RWPE2 (cell line): ENCODE results near the gene HMMR.

ENCODE experiments used
- ATAC-seq: fragments of 200-7000 bp; cut with Tn5 transposase; 3 replicates; pipeline ENCODE4 v1.9.1; 2021; ENCODE audit warnings: low read depth
- DNase-seq: peaks from one replicate; pipeline ENCODE4 v3.0.0-alpha.2; 2020; ENCODE audit warnings: low spot score
- H3K27ac ChIP-seq: fragments of 450-650 bp; 2 replicates; pipeline ENCODE4 v1.5.1; 2017; ENCODE audit warnings: mild to moderate bottlenecking; ENCODE audit not compliant: poor library complexity, severe bottlenecking
- H3K27me3 ChIP-seq: fragments of 250-450 bp; sonication (Bioruptor Pico); 2 replicates; pipeline ENCODE4 v1.5.1; 2021; ENCODE audit warnings: mild to moderate bottlenecking, moderate library complexity; ENCODE audit not compliant: insufficient read depth, poor library complexity, severe bottlenecking
- H3K36me3 ChIP-seq: fragments of 250-450 bp; sonication (Bioruptor Pico); 2 replicates; pipeline ENCODE4 v1.5.1; 2020; ENCODE audit warnings: low read depth, mild to moderate bottlenecking, moderate library complexity
- H3K4me1 ChIP-seq: fragments of 250-450 bp; sonication (Bioruptor Pico); 2 replicates; pipeline ENCODE4 v1.5.1; 2021; ENCODE audit warnings: mild to moderate bottlenecking, moderate library complexity; ENCODE audit not compliant: insufficient read depth, poor library complexity, severe bottlenecking
- H3K4me3 ChIP-seq: fragments of 250-450 bp; sonication (Bioruptor Pico); 2 replicates; pipeline ENCODE4 v1.5.1; 2021; ENCODE audit warnings: mild to moderate bottlenecking, moderate library complexity; ENCODE audit not compliant: severe bottlenecking
- H3K9me3 ChIP-seq: fragments of 250-450 bp; sonication (Bioruptor Pico); 2 replicates; pipeline ENCODE4 v1.5.1; 2021; ENCODE audit warnings: mild to moderate bottlenecking, moderate library complexity; ENCODE audit not compliant: severe bottlenecking
- CTCF ChIP-seq: fragments of 450-650 bp; IDR thresholded peaks from one replicate; pipeline ENCODE4 v1.5.1; 2017; ENCODE audit warnings: mild to moderate bottlenecking, moderate library complexity; ENCODE audit not compliant: poor library complexity, severe bottlenecking

Gene HMMR

DNA sequence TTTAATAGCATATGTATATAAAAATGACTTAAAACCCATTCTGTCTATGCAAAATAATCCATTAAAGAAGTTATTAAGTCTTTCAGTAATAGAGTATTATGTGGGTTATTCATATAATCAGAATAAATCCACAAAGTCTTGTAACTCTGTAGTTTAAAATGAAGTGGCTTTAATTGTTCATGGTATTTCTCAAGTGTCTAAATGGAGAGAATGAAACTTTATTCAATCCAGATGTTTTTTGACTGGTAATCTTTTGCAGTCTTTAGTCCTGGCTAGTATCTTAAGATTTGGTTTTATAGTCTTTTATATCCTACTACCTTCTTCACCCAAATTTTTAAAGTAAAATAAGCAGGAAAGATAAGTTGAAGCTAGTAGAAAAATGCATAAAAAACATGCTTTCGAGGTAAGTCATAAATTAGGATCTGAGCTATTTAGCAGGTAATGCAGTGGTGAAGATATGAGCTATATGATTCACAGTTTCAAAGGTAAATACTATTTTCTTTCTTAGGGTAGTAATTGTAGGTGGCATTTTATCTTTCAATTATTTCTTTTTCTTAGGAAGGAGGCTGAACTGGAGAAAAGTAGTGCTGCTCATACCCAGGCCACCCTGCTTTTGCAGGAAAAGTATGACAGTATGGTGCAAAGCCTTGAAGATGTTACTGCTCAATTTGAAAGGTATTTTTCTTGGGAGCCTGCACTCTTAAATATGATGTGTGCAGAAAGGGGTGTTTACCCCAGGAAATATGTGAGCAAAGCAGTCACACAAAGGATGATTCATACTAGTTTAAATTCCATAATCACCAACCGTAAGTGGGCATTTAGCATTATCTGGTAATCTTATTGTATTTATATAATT lies 17.9 kb downstream of the HMMR start:
- Histone ChIP-seq H3K9me3 (peaks cover 4% of the 10 kb centered on the region), H3K36me3 (peaks cover 98% of the 10 kb centered on the region), H3K27me3 (no peaks in the 10 kb centered on the region), H3K4me1 (peaks cover 16% of the 10 kb centered on the region), H3K27ac (peak overlapping the region; percentile 34), H3K4me3 (no peak overlapping the region)
- no peak for TF ChIP-seq CTCF
- ATAC-seq: peak; percentile 91
- no peak for DNase-seq

GRCh38 chr5:163478982-163479271 lies 18.5 kb downstream of the HMMR start:
- DNase-seq (no peak), ATAC-seq (peak; percentile 19; the same call in 2 of the 3 replicates)
- TF ChIP-seq CTCF: no peak
- H3K9me3 ChIP-seq: peaks cover 4% of the 10 kb centered on the region
- H3K27ac ChIP-seq: peak overlapping the region; percentile 34
- H3K4me3 ChIP-seq: no peak overlapping the region
- peaks cover 98% of the 10 kb centered on the region for H3K36me3 ChIP-seq
- H3K4me1 ChIP-seq: peaks cover 16% of the 10 kb centered on the region
- H3K27me3 ChIP-seq: no peaks in the 10 kb centered on the region

GRCh38 chr5:163489055-163489744 lies 28.8 kb downstream of the HMMR start:
- Histone ChIP-seq H3K4me1 (no peaks in the 10 kb centered on the region), H3K4me3 (no peak overlapping the region), H3K27me3 (no peaks in the 10 kb centered on the region), H3K9me3 (no peaks in the 10 kb centered on the region), H3K27ac (no peak overlapping the region), H3K36me3 (peaks cover 84% of the 10 kb centered on the region)
- TF ChIP-seq CTCF: peak; percentile 41
- DNase-seq (no peak), ATAC-seq (peak; percentile 52; the same call in 1 of the 3 replicates)

DNA sequence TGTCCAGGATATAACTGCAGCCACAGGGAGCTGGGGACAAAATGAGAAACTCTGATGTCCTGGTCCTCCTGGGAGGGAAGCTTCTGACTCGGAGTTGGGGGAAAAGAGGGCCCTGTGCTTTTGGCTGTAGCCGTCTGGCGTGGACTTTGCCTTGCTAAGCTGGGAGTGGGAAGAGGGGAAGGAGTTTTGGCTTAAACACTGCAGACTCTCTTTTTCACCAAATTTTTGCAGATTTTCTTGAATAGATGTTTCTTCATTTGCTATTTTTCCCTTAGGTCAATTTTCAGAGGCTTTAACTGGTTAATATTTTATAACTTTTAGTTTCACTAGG lies 29.3 kb downstream of the HMMR start:
- peaks cover 79% of the 10 kb centered on the region for H3K36me3 ChIP-seq
- no peaks in the 10 kb centered on the region for H3K4me1 ChIP-seq
- H3K27ac ChIP-seq: no peak overlapping the region
- no peak for DNase-seq
- H3K9me3 ChIP-seq: no peaks in the 10 kb centered on the region
- ATAC-seq: no peak
- no peaks in the 10 kb centered on the region for H3K27me3 ChIP-seq
- no peak overlapping the region for H3K4me3 ChIP-seq
- no peak for TF ChIP-seq CTCF

DNA sequence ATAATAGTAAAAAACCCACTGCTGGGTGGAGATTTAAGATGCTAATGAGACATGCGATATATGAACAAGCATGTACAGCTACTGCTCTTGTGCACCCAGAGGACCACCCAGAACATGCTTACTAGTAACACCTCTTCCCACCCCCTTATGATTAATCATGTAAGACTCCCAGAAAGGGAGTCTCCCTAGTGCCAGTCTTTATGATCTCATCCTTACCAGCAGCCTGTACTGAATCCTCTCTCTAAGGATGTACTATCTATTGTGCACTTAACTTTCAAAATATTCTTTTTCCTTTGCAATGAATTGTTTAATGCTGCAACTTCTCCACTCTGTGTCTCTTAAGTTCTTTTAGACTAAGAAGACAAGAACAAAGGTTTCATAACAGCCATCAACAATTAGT lies 35.9 kb downstream of the HMMR start:
- Histone ChIP-seq H3K36me3 (peaks cover 17% of the 10 kb centered on the region), H3K4me3 (no peak overlapping the region), H3K27me3 (no peaks in the 10 kb centered on the region), H3K27ac (no peak overlapping the region), H3K4me1 (no peaks in the 10 kb centered on the region), H3K9me3 (no peaks in the 10 kb centered on the region)
- DNase-seq: no peak
- TF ChIP-seq CTCF: no peak
- ATAC-seq: peak; percentile 62; the same call in 2 of the 3 replicates
